Fibroblast of skin of scalp (primary cell): ENCODE data around the gene NKD2. TPM values are rescaled to one million over a fixed set of nuclear protein-coding genes. Genes with fewer than 3 reads are reported as not detected.
"Not testable (repeated sequence)": the region's sequence is repeated elsewhere in the genome, so short reads cannot be mapped to it uniquely, and the experiment has no call there.

Experiments
- DNase-seq: peaks from one replicate; pipeline ENCODE4 v3.0.0-alpha.2; 2013
- polyA plus RNA-seq, 2 experiments: library from polyadenylated mRNA; unstranded; fragments of 120-200 nt; gene quantifications; one replicate each; pipeline ENCODE4 v1.2.1, GENCODE V29; 2013; ENCODE audit not compliant: insufficient read length in 2 of 2

Gene NKD2, protein sequence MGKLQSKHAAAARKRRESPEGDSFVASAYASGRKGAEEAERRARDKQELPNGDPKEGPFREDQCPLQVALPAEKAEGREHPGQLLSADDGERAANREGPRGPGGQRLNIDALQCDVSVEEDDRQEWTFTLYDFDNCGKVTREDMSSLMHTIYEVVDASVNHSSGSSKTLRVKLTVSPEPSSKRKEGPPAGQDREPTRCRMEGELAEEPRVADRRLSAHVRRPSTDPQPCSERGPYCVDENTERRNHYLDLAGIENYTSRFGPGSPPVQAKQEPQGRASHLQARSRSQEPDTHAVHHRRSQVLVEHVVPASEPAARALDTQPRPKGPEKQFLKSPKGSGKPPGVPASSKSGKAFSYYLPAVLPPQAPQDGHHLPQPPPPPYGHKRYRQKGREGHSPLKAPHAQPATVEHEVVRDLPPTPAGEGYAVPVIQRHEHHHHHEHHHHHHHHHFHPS
- not detected for polyA plus RNA-seq (2013, experiment 1 of 2; ENCODE audit: insufficient read length)
- 0.54 TPM for polyA plus RNA-seq (2013, experiment 2 of 2; ENCODE audit: insufficient read length)

DNA sequence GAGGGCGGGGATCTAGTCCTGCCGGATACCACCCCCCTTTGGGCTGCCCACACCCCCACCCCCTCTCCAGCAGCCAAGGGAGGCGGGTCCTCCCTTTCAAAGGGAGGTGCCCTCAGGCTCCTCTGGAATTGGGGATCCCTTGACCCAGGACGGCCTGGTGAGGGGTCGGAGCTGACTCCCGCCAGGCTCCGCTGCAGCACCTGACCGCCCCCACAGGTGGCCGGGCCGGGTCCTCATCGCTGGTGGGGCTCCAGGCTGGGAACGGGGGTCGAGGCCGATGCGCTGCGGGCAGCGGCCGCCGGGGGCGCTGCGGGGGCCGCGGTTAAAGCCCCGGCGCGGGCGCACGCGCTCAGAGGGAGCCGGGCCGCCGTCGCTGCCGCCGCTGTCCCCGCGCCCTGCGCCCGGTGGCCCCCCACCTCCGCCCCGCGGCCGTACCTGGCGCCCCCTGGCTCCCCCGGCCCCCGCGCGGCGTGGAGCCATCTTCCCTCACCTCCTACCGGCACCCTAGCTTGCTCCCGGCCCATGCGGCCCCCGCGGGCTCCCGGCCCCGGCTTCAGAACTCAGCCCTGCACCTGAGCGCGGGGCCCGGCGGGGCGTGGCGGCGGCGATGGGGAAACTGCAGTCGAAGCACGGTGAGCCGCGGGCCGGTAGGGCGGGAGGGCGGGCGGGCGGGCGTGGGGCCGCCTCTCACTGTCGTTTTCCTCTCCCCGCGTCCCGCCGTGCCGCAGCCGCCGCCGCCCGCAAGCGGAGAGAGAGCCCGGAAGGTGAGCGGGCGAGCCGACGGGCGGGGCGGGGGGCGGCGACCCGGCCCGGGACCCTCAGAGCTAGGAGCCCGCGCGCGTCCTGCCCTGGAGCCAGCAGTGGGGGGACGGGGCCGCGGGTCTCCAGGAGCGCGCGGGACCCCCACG is at the start of gene NKD2:
Gene NKD2, plus strand, starts transcription at position 352 of the 908 bp plus-strand sequence. Its CDS starts 256 bp downstream, at position 608.
- no peak for DNase-seq

DNA sequence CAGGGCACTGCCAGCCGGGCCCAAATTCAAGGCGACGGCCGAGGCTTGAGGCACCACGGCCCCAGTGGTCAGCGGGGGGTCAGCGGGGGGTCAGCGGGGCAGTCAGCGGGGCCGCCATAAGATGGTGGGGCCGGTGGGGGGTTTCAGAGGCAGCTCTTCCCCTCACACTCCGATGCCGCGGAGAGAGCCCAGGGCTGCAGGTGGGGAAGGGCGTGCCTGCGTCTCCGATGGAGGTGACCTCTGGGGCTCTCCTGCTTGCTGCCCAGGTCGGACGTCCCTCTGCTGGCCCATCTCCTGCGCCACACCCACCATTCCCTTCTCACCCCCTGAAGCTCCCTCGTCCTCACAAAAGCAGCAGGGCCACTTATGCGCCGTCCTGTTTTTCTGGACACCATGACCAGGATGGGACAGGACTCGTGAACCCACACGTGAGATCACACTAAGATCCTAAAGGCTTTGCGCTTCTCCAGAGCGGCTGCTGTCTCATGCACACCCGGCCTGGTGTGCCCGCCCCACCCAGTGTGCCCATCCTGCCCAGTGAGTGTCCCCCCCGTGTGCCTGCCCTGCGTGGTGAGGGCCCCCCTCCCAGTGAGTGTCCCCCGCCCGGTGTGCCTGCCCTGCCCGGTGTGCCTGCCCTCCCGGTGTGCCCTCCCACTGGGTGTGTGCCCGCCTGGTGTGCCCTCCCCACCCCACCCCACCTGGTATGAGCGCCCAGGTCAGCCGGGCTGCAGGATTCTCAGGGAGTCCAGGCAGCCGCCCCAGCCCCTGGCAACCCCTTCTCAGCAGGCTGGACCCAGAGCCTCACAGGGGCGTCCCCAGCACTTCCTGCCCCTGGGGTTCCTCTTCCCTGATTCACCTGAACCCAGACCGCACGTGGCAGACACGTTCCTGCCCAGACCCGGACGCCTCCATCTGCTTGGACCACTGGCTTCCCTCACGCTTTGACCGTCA is 48.7 kb upstream of the NKD2 start:
- no peak for DNase-seq

DNA sequence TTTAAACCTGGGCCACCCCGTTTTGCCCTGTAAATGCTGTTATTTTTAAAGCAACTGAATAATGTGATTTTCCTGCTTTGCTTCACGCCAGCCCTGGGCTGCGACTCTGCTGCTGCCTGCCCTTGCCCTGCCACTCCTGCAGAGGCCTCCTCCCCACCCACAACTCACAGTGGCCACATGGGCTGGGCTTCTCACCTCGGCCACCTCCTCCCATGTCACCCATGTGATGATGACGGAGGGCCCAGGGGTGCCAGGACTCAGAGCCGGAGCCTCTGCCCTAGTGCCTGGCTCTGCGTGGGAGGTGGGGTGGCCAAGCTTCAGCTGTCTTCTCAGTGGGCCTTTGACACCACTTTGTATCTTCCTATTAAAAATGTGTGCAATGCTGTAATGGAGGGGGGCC is 48.1 kb upstream of the NKD2 start:
- no peak for DNase-seq

DNA sequence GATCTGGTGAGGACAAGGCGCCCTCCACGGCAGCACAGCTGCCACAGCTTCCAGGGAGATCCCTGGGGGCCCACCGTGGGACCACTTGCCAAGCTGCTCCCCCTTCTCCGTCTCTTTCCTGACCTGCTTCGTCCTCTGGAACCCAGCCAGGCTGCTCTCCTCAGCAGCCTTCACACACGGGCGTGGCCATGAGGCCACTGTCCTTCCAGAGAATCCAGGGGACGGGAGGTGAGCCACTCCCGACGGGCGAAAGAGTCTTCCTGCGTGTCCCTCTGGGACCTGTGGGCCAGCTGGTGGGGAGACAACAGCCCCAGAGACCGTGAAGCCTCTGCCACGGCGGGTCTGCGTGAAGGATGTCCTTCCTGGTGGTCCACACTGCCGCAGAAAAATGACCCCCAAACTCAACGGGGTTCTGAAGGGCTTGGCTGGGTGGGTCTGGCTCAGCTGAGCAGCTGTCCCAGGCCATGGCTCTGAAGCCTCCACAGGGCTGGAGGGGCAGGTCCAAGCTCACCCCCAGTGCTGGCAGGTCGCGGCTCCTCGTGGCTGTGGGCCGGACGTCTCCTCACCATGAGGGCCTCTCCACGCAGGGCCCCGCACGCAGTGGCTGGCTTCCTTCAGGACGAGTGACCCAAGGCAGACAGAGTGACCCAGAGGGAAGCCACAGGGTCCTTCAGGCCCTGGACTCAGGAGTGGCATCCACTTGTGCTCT is 47.4 kb upstream of the NKD2 start:
- DNase-seq, result no peak

DNA sequence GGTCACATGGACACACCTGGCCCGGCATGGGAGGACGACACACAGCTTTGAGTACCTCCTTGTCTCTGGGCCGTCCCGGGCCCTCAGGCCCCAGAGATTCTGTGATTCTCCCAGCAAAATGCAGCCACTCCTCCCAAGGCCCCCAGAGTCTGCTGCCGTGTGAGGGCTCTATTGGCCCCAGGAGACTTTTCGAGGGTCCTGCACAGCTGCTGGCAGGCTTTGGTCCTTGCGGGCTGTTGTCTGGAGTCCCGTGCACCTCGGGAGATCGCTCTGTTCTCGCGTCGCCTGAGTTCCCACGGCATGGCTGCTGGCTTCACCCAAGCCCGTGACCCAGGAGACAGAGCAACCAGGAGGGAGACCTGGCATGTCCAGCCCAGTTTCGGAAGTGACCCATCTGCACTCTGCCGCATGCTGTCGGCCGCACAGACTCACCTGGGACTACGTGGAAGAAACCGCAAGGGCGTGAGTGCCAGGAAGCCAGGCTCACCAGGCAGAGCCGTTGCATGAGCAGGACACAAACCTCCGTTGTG is 46.8 kb upstream of the NKD2 start:
- no peak for DNase-seq

DNA sequence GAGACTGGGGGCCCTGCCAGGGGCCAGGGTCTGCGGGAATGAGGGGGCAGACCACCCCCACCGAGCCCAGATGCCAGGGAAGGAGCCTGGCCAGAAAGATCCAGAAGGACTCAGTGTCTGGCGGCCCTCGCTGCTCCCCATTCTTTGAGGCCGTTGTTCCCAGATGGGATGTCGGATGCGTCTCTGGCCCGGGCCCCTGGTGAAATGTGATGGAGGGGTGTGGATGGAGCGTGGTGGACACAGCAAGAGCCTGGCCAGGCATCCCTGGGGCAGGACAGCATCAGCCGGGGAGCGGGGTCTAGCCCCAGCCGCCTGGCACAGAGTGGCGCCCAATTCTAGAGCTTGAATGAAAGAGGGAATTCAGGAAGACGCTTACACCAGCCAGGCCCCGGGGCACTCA is 46.2 kb upstream of the NKD2 start:
- no peak for DNase-seq

DNA sequence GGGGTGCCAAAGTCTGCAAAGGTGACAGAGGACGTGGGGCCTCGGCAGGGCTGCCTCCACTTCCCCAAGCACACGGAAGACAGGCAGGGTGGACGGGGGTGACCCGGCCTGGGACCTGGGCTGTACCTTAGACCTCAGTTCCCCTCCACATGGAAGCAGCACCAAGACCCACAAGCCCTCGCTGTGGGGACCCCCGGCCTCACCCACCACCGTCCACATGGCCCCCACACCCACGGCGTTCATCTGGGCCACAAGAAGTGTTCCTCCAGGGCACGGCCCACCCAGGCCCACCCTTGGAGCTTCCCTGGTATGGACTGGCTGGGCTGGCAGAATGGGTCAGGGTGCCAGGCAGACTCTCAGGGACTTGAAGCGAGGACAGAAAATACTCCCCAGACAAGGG is 45.8 kb upstream of the NKD2 start:
- no peak for DNase-seq

DNA sequence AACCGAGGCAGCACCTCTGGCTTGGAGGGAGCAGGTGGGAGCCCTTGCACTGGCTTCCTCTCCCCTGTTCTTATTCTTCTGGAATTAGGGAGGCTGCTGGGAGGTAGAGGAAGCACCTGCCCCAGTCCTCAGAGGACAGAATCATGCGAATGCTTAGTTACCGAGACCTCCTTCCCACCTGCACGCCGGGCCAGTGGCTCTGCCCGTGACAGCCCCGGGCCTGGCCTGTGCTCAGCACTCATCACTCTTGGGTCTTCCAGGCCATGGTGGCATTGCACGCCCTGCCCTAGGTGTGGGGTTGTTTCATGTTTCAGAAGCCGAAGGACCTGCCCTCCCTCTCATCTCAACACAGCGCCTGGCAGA is 45.3 kb upstream of the NKD2 start:
- no peak for DNase-seq

DNA sequence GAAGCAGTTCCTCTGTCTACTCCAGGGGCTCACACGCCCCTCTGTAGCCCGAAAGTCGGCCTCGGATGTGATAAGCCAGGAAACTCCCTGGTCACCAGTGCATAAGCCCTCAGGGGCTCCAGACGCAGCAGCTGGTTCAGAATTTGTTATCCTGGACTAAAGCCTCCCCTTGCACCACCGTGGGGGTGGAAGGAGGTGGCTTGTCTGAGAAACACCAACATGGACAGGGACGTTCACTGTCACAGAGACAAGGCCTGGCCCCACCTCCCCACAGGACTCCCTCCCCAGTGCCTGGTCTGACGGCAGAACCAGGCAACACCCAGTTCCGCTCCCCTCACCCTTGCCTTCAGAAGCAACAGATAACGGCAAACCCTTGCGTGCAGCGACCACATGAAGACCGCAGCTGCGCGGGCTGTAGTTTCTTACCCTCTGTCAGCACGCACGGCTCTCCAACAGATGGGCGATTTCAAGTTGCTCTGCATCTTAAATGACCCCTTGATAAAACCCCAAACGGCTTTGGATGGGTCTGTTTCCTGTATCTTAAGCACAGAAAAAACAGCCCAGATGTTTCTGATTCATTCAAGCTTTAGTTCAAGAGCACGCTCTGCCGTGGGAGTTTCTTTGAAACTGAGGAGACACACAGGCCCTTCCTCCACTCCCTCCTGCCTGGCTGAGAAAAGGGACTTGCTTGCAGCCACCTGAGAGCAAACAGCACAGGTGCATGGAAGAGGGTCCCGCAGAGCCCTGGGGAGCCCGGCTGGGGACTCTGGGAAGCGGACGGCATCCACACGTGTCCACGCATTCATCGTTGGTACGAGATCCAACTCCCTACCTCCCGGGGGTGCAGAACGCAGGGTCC is 44.7 kb upstream of the NKD2 start:
- DNase-seq, result peak; percentile 42

DNA sequence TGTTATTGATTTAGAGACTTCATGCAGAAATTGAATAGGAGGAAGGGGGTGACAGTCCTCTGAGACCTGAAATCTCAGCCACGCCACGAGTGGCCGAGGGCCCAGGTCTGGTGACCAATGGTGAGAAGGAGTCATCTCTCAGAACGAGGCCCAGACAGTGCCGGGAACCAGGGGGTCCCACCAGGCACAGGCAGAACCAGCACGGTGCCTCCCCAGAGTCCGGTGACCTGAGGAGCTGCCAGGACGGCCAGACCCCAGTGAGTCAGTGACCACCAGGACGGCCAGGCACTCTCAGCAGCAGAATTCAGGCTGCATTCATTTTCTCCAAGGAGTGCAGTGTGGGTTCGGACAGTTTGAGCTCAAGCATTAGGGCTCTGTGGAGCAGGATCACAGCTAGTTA is 43.8 kb upstream of the NKD2 start:
- DNase-seq, result no peak

DNA sequence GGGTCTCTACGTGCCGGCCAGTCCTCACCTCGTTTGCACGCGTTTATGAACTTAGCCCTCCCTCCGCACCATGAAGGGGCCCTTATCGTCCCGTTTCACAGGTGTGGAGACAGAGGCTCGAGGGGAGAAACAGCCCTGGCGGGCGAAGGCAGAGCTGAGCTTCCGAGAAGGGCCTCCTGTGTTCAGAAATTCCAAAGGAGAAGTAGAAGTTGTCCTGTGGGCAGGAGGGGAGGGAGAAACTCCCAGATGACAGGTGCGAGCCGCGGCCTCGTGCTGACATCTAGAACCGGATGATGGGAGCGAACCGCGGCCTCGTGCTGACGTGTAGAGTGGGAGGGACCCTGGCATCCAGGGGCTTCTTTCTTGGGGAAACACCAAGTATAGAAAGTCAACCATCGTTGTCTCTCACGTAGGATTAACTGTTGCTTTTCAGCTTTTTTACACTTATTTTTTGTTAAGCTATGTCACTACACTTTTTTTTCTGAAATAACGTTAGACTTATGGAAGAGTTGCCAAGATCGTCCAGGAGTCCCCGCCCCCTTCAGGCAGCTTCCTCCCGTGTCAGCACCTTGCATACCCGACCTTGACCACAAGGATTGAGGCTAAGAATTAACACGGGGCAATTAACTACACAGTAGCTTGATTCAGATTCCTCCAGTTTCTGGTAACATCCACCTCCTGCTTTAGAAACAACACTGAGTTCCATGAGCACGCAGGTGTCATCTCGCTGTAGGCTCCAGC is 42.8 kb upstream of the NKD2 start:
- no peak for DNase-seq

DNA sequence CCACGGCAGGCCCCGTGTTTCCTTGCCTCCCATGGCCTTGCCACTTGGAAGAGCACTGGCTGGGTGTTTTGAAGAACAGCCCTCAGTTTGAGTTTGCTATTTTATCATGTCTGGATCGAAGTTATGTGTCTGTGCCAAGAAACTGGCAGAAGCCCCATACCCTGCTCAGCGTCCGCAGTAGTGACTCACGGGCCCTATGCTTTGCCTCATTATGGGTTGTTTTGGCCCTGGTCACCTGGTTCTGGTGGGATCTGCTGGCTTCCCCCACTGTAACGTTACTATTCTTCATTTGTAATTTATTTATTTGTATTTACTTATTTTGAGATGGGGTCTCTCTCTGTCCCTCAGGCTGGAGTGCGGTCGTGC is 42.3 kb upstream of the NKD2 start:
- DNase-seq, result no peak

DNA sequence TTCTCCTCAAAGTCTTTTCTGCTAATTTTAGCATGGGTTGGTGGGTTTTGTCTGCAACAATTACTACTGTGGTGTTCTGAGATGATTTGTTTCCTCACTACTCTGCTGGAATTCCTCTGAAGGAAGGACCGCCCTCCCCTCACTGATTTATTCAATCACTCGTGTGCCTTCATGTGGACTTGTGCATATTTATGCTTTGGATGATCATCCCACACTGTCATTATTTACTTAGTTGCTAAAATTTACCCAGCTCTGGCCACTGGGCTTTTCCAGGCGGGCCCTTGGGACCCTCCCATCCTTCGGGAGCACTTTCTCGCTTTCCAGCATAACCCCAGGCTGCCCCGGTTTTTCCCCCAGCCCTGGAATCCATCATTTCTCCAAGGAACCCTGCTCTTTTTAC is 41.7 kb upstream of the NKD2 start:
- no peak for DNase-seq

DNA sequence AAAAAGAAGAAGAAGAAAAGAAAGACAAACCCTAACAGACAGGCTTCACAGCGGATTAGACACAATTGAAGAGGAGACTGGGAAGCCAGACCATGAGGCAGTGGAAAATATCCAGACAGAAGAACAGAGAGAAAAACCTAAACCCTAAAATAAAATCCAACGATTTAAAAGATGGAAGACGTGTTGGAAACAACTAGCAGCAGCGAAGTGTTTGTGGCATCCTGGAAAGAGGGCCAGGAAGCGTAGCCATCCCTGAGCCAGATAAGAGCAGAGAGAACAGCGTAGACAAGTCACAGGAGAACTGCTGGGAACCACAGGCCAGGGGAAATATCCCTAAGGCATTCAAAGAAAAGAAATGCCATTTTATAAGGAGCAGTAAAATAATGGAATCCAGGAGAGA is 39.7 kb upstream of the NKD2 start:
- DNase-seq, result no peak

DNA sequence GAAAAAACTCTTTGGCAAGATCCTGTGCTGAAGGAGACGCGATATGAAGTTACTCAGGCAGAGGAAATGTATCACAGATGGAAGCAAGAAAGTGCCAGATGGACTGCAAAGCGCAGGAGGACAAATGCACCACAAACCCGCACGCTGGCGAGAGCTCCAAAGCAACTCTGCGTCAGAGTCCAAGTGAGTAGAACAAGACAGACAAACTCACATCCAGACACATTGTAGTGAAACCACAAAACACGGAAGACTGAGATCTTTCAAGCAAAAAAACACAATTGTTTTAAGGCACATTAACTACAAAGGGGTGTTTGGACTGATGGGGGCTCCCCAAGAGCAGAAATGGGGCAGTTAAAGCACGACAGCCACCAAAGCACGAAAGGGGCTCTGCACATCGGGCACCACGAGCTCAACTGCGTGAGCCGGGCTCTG is 39.2 kb upstream of the NKD2 start:
- DNase-seq, result no peak

DNA sequence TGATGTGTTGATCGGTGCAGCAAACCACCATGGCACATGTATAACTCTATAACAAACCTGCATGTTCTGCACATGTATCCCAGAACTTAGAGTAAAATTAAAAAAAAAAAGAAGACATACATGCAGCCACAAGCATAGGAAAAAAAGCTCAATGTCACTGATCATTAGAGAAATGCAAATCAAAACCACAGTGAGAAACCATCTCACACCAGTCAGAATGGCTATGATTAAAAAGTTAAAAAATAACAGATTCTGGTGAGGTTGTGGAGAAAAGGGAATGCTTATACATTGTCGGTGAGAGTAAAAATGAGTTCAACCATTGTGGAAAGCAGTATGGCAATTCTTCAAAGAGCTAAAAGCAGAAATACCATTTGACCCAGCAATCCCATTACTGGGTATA is 36.0 kb upstream of the NKD2 start:
- not testable (repeated sequence) for DNase-seq

DNA sequence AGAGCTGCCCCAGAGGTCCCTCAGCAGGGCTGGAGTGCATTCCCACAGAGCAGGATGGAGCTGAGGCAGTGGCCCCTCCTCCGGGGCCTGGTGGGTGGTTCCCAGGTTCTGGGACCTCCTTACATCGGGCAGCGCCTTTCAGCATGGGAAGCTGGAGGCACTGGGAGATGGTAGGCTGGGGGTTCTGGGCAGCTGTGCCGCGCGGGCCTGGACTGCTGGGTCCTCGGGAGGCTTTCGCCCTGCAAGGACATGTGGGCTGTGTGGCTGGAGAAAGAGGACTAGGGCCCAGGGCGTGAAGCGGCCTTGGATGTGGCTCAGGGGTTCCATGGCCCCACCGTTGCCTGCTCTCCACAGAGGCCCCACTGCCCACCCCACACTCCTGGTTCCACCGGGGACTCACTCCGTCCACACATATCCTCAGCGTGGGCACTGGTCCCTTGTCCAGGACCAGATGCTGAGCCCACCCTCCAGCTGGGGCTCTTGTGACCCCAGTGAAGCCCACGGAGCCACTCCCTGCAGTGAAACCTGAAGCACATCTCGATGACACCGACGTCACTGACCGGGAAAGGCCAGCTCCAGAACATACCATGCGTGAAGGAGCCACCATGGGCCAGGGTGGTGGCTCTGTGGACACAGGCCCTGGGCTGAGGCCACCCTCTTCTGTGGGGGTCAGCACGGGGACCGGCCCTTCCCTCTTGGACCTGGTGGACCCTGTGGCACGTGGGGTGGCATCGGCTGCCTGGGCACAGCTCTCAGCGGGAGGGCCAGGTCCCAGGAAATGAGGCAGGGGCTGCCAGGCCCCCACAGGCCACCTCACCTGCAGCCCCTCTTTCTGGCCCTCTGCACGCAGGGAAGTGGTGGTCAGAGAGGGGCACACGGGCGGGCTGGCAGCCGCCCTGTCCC is 31.5 kb upstream of the NKD2 start:
- DNase-seq, result no peak

DNA sequence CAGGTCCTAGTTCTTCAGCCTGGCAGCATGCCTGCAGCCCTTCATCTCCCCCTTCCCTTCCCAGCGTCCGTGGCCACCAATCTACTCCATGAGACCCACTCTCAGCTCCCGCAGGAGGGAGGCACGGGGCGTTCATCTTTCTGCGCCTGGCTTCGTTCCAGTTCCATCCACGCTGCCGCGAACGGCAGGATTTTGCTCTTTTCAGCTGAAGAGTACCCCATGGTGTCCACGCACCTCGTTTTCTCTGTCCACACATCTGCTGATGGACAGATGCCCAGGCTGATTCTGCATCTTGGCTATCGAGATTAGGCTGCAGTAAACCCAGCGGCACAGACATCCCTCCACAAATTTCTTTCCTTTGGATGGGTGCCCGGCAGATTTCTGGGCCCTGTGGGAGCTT is 30.5 kb upstream of the NKD2 start:
- no peak for DNase-seq

DNA sequence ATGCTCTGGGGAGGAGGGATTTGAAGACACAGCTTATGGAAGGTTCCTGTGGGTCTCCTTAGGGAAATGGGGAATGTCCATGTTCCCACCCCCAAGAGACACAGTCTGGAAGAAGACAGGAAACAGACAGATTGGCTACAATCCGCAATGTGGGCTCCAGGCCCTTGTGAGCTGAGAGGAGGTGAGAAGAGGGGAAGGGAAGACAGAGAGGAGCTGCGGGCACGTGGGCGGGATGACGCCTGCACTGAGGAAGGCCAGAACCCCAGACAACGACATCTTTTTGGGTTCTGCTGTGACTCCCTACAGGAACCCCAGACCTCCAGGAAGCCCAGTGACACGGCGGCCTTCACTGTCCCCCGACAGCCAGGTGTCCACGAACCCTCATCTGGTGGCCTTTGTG is 29.9 kb upstream of the NKD2 start:
- no peak for DNase-seq
